Adrenal gland (tissue), 12 donors: ENCODE measurements around the gene DST. TPM values are rescaled to one million over a fixed set of nuclear protein-coding genes. Genes with fewer than 3 reads are reported as not detected.
A peak's percentile ranks its signal among the peaks of the same experiment; 100 is the strongest.

Experiments used
- DNase-seq, 7 donors: peaks; one replicate each; pipeline ENCODE4 v3.0.0-alpha.2; 2019 to 2020
- H3K27ac ChIP-seq, 5 donors: fragments of 200-600 bp; sonication (generic) in 4 of 5; 1 replicate in 3 of 5; 2 replicates in 2 of 5; pipeline versions ENCODE4 v1.5.1 to v1.8.0; 2016 to 2020; ENCODE audit warnings: mild to moderate bottlenecking in 1 of 5
- H3K27me3 ChIP-seq: fragments of 200-600 bp; 2 replicates; pipeline ENCODE4 v1.8.0; 2021
- H3K36me3 ChIP-seq, 2 donors: fragments of 200-600 bp; replicated peaks in 1 of 2; 1 replicate in 1 of 2; 2 replicates in 1 of 2; pipeline versions ENCODE4 v1.5.1 to v1.8.0; 2018 to 2022
- H3K4me1 ChIP-seq, 2 donors: fragments of 200-600 bp; replicated peaks in 1 of 2; 1 replicate in 1 of 2; 2 replicates in 1 of 2; pipeline versions ENCODE4 v1.5.1 to v1.8.0; 2018 to 2021
- H3K4me3 ChIP-seq, 4 donors: fragments of 200-600 bp; sonication (generic) in 3 of 4; one replicate each; pipeline ENCODE4 v1.5.1; 2016 to 2018
- H3K9me3 ChIP-seq, 3 donors: fragments of 200-600 bp; sonication (generic) in 1 of 3; replicated peaks in 1 of 3; 1 replicate in 2 of 3; 2 replicates in 1 of 3; pipeline versions ENCODE4 v1.5.1 to v1.8.0; 2016 to 2021
- POLR2A ChIP-seq, 2 donors: fragments of 450-650 bp; IDR thresholded peaks; one replicate each; pipeline ENCODE4 v1.6.1; 2017; ENCODE audit warnings: antibody characterized with exemption in 2 of 2, mild to moderate bottlenecking in 2 of 2, moderate library complexity in 1 of 2
- WGBS, 4 donors: extraction: QIAGEN DNeasy Blood & Tissue Kit in 2 of 4; methylation state at CpG; one replicate each; pipeline versions ENCODE4 v1.1.5 to v1.1.7; 2013 to 2017; 5-methylcytosine and 5-hydroxymethylcytosine counted together
- intact Hi-C, 2 donors: fragments of 100-400 bp; cut with DNase I; formaldehyde crosslinking; loops; one replicate each; pipeline versions ENCODE4 v1.14.1 to v1.15.0; 2022 to 2023
- polyA plus RNA-seq, 3 donors: library from polyadenylated mRNA; stranded (reverse); fragments of 200-250 nt in 2 of 3; fragments of 350-450 nt in 1 of 3; fragmentation: Illumina TruSeq in 1 of 3; extraction: RNeasy Lipid Tissue Mini Kit (QIAGEN cat#74804) in 1 of 3; gene quantifications; one replicate each; pipeline ENCODE4 v1.2.3, GENCODE V29; 2013 to 2014
- total RNA-seq, 9 donors: library from RNA; depleted of rRNA in 4 of 9; stranded (reverse); fragments of >200 nt in 4 of 9; fragments of 120-200 nt in 1 of 9; fragmentation: NEBNext Ultra II Directional in 1 of 9; extraction: Animal tissue kit (Norgen Biotek cat#: 25700) in 1 of 9; gene quantifications; one replicate each; pipeline versions ENCODE4 v1.1.0 to v1.2.4, GENCODE V29; 2013 to 2023
- TF ChIP-seq, protein P1 (sequence below), 6 experiments: fragments of 450-650 bp in 4 of 6; fragments of 200-600 bp in 2 of 6; sonication (generic) in 1 of 6; IDR thresholded peaks; 1 replicate in 5 of 6; 2 replicates in 1 of 6; pipeline versions ENCODE4 v1.5.1 to v1.8.0; 2016 to 2021; ENCODE audit warnings: antibody characterized with exemption in 6 of 6, mild to moderate bottlenecking in 2 of 6, moderate library complexity in 1 of 6
- donor health status: healthy with polysubstance abuse.
- donor health status: Bipolar disorder and iron deficiency.
- donor health status: DM: yes; HTN: yes; CAD: no.
- donor health status: DM: no; HTN: no; CAD: no.
- donor health status: DM: no; HTN: no; CAD: no.
- donor health status: DM: yes; HTN: yes; CAD: no.

The DST gene
- total and polyA plus RNA-seq, 12 donors, result 105 to 418 (median 265) TPM

DNA sequence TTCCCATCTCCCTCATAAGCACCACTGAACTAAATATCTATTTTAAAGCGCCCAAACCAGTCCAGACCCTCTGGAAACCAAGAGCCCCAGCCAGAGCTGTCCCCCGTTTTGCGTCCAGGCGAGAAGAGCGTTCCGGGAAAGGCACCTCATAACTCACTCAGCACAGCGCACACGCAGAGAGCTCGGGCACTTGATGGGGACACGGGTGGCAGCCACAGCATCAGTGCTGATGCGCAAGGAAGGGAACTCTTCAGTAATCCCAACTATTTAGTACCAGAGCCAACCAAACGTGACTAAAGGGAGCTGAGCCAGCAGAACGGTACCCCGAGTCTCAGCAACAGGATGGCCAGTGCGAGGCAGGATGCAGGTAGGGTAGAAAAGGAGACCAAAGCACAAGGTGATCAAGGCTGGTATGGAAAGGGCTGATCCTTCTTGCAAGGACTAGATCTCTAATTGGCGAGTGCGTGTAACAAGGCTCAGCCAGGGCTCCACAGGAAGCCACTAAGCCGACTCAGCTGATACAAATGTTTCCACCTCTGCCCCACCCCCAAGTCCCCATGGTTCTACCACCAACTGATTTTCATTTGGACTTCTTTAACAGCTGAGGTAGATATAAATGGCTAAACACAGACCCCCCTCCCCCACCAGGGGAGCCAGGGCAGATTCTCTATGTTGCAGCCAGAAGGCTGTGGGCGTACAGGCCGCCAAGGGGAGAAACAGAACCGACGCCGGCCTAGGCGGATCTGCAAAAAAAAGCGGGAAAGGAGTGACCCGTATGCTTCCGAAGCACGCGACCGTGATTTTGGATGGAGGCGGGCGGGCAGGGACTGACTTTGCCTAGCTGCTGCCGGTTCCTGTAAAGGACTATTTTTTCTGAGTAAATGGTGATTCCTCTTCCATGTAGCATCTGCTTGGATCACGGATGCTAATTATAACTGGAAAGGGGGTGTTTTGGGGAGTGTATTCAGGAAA is 211.8 kb downstream of the DST start:
- intact Hi-C loops, result no loop called here

GRCh38 chr6:56424542-56425083 is 218.1 kb downstream of the DST start:
- H3K27me3 ChIP-seq, result no peaks in the 10 kb centered on the region
- H3K27ac ChIP-seq, result no peak overlapping the region
- intact Hi-C loops, result no loop called here
- no peaks in the 10 kb centered on the region for H3K9me3 ChIP-seq
- peaks cover 0 to 8% of the 10 kb centered on the region in 2 donors for H3K4me1 ChIP-seq
- no peaks in the 10 kb centered on the region for H3K36me3 ChIP-seq
- no peak overlapping the region for H3K4me3 ChIP-seq
- peak in 4 of 7 donors; percentile 18 to 65 (median 22) for DNase-seq
- WGBS, 4 donors, result 46 to 55% (median 52%) methylated on average over 4 of the region's 4 CpGs
- no peak for TF ChIP-seq POLR2A (IDR thresholded peaks at IDR 0.05)
- TF ChIP-seq, protein P1, sequence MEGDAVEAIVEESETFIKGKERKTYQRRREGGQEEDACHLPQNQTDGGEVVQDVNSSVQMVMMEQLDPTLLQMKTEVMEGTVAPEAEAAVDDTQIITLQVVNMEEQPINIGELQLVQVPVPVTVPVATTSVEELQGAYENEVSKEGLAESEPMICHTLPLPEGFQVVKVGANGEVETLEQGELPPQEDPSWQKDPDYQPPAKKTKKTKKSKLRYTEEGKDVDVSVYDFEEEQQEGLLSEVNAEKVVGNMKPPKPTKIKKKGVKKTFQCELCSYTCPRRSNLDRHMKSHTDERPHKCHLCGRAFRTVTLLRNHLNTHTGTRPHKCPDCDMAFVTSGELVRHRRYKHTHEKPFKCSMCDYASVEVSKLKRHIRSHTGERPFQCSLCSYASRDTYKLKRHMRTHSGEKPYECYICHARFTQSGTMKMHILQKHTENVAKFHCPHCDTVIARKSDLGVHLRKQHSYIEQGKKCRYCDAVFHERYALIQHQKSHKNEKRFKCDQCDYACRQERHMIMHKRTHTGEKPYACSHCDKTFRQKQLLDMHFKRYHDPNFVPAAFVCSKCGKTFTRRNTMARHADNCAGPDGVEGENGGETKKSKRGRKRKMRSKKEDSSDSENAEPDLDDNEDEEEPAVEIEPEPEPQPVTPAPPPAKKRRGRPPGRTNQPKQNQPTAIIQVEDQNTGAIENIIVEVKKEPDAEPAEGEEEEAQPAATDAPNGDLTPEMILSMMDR (IDR thresholded peaks at IDR 0.05), result no peak

More for the DNA sequence above, 211.8 kb downstream of the DST start:
- WGBS, 4 donors, result 91 to 93% (median 92%) methylated on average over 34 of the region's 34 CpGs
- no peak for DNase-seq
- no peaks in the 10 kb centered on the region for H3K27me3 ChIP-seq
- TF ChIP-seq POLR2A (IDR thresholded peaks at IDR 0.05), result no peak
- TF ChIP-seq, protein P1 (IDR thresholded peaks at IDR 0.05), result no peak
- H3K4me1 ChIP-seq, result no peaks in the 10 kb centered on the region
- no peaks in the 10 kb centered on the region for H3K9me3 ChIP-seq
- H3K36me3 ChIP-seq, result no peaks in the 10 kb centered on the region
- no peak overlapping the region for H3K4me3 ChIP-seq
- H3K27ac ChIP-seq, result no peak overlapping the region

DNA sequence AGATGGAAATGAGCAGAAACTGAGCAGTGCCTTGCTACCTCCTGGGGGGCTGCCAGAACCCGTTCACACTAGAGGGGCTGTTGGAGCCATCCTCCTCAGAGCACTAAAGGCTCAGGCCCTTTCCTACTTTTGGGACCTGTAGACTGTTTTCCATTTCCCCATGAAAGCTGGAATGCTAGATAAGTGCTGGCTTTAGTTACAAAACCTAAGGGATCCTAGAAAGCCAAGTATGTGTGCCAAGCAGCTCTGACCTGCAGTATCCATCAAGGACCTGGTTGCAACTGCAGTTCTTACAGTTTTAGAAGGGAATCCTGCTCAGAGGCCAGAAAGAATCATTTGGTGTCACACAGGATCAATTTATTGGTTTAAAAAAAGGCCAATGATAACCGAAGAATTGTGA is 218.6 kb downstream of the DST start:
- peaks cover 0 to 8% of the 10 kb centered on the region in 2 donors for H3K4me1 ChIP-seq
- H3K36me3 ChIP-seq, result no peaks in the 10 kb centered on the region
- no peak overlapping the region for H3K27ac ChIP-seq
- DNase-seq, result peak in 2 of 7 donors; percentile 27 to 33
- H3K9me3 ChIP-seq, result no peaks in the 10 kb centered on the region
- H3K27me3 ChIP-seq, result no peaks in the 10 kb centered on the region
- intact Hi-C loops, result no loop called here
- 37 to 57% (median 48%) methylated on average over 2 of the region's 2 CpGs for WGBS, 4 donors
- H3K4me3 ChIP-seq, result no peak overlapping the region
- TF ChIP-seq POLR2A (IDR thresholded peaks at IDR 0.05), result no peak
- TF ChIP-seq, protein P1 (IDR thresholded peaks at IDR 0.05), result no peak

GRCh38 chr6:56420296-56420695 is 222.4 kb downstream of the DST start:
- intact Hi-C loops, result no loop called here
- TF ChIP-seq, protein P1 (IDR thresholded peaks at IDR 0.05), result no peak
- no peak for TF ChIP-seq POLR2A (IDR thresholded peaks at IDR 0.05)
- WGBS, 4 donors, result 33 to 46% (median 44%) methylated on average over 3 of the region's 3 CpGs
- H3K27ac ChIP-seq, result no peak overlapping the region
- DNase-seq, result no peak
- no peaks in the 10 kb centered on the region for H3K27me3 ChIP-seq
- no peaks in the 10 kb centered on the region for H3K36me3 ChIP-seq
- H3K4me1 ChIP-seq, result peaks cover 0 to 8% of the 10 kb centered on the region in 2 donors
- no peak overlapping the region for H3K4me3 ChIP-seq
- no peaks in the 10 kb centered on the region for H3K9me3 ChIP-seq
